GM18909 (cell line): ENCODE results near the gene TNKS2.
A peak's percentile ranks its signal among the peaks of the same experiment; 100 is the strongest.

ENCODE experiments used
- ATAC-seq: cut with Tn5 transposase; IDR thresholded peaks from one replicate; pipeline ENCODE4 v1.9.1; 2021; ENCODE audit warnings: mild to moderate bottlenecking; ENCODE audit not compliant: unreplicated experiment, poor library complexity

Gene TNKS2

GRCh38 chr10:91907033-91907594 is 108.9 kb downstream of the TNKS2 start:
- no peak for ATAC-seq

- ATAC-seq, result no peak
Observed at GRCh38 chr10:91907914-91908336, 109.7 kb downstream of the TNKS2 start.

GRCh38 chr10:91908337-91909116 is 110.3 kb downstream of the TNKS2 start:
- peak; percentile 92 for ATAC-seq

- ATAC-seq, result no peak
Observed at GRCh38 chr10:91909117-91909677, 111.0 kb downstream of the TNKS2 start, which contains the start of gene FGFBP3. Gene FGFBP3 (minus strand): TSS chr10:91909486. CDS start chr10:91908969, 517 bp downstream.

- ATAC-seq, result no peak
Observed at GRCh38 chr10:91910467-91910866, 112.2 kb downstream of the TNKS2 start.
